ENCODE data around the gene OR2G3.
A peak's percentile ranks its signal among the peaks of the same experiment; 100 is the strongest.

OR2G3 gene

GRCh38 chr1:247605286-247605685 lies at the start of gene OR2G3:
Gene OR2G3, plus strand, starts transcription at chr1:247605586. Its CDS starts 0 bp downstream, at chr1:247605586.
- no peak for DNase-seq (ENCODE audit: low spot score)

DNA sequence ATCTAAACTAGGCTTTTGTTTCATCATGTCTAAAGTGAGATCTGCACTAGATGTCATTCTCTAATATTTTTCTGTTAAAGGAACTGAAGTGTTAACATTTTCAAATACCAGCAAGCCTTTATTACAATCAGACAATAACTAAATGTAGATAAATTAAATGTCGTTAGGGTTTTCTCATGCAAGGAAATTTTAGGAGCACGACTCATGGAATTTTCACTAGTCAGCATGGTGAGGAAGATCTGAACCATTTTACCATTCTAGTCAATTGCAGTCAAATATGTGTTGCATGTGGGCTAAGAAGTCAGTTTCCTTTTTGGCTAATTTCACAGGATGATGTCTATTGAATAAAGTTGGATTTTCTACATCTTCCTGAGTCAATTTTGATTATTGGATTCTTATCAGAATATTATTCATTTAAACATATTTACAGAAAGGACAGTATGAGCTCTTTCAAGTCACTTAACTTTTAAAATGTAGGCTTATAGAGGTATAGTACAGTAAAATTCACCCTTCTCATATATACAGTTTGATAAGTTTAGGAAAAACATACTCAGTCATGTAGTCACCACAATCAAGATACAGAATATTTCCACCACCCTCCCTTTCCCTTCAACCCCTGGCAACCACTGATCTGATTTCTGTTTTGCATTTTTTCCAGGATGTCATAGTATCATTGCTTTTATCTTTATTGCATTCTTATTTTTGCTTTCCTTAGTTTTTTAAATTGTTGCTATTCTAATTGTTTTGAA lies 47.3 kb upstream of the OR2G3 start:
- DNase-seq (ENCODE audit: low spot score), result no peak

DNA sequence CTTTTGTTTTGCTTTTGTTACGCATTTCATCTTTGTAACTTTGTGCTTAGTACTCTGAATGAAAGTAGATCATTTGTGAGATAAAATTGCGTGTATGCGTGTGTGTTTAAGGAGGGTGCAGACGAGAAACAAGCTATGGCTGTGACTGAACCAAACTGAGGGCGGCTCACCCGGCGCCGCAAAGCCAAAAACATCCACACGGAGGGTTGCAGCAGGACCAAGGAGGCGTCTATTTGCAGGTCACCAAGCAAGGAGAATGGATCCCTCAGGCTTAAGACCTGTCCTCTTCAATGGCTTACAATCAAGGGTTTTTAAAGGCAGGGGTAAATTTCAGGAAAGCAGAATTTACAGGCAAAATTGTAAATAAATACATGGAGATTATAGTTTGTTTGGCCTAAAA lies 43.7 kb upstream of the OR2G3 start:
- DNase-seq (ENCODE audit: low spot score), result no peak

- DNase-seq (ENCODE audit: low spot score), result no peak
Measured at GRCh38 chr1:247562198-247562597, 43.2 kb upstream of the OR2G3 start.

DNA sequence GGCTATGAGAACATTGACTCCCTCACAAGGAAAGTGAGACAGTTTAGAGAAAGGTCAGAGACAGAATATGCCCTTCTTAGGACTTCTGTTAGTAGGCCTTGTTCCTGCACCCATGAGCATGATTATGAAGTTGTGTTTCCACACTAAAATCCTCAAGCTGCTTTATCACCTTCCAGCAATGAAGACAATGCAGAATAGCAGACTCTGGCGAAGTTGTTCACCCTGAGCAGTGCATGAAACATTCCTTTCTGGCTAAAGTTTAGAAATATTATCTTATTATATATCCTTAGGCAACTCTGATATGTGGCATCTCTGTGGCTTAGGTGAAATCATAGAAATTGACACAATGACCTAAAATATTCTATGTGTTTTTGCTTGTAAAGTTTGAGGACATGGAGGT lies 31.1 kb upstream of the OR2G3 start:
- no peak for DNase-seq (ENCODE audit: low spot score)

GRCh38 chr1:247574664-247575063 lies 30.7 kb upstream of the OR2G3 start:
- DNase-seq (ENCODE audit: low spot score), result no peak

DNA sequence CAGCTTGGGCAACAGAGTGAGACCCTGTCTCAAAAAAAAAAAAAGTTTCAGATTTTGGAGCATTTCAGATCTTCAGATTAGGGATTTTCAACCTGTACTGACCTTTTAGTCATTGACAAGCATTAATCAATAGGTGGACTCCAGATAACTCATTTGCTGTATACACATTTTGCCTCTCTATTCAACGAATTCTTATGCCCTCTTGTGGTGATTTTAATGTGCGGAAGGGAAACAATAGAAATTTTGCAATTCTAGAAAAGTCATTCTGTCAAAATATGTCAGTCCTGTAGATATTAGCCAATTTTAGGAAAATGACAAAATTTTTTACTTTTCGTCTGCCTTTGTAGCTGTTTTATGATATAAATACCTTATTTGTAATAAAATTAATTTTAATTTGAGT lies 28.9 kb upstream of the OR2G3 start:
- DNase-seq (ENCODE audit: low spot score), result no peak

DNA sequence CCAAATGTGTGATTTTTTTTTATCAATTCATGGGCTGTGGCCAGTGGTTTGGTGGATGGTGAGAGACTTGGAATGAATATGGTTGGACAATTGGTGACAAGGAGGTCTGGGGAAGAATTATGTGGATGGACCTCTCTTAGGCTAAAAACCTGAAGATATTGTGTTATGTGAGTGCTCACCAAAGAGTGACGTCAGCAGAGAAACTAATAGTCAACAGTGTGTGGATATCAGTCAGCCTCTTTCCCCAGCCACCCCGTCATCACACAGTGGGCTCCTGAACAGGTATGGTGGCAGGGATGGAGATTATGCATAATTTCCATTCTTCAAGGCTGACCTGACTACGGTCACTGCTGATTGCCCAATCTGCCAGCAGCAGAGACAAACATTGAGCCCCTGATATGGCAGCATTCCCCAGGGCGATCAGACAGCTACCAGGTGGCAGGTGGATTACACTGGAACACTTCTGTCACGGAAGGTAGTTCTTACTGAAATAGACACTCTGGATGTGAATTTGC lies 26.4 kb upstream of the OR2G3 start:
- no peak for DNase-seq (ENCODE audit: low spot score)

GRCh38 chr1:247588060-247588459 lies 17.3 kb upstream of the OR2G3 start, which contains the start of gene OR2G2:
Gene OR2G2, plus strand, starts transcription at chr1:247588360. Its CDS starts 0 bp downstream, at chr1:247588360.
- no peak for DNase-seq (ENCODE audit: low spot score)

DNA sequence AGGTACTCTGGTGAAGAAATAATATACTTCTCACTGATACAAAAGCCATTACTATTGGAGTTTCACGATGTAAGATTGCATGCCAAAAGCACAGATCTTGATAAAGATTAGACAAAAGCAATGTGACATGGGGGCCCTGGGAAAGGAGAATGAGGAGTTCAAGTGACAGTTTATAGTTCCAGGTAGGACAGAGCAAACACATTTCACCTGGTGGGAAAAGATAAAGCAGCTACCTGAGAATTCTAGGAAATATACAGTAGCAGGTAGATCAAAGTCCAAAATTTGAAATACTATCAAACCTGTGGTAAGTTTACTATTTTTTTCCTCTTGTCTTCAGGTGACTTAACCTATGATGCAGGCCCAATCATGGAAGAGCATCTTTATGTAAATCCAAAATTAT lies 8.0 kb downstream of the OR2G3 start:
- DNase-seq (ENCODE audit: low spot score), result no peak

- DNase-seq (ENCODE audit: low spot score), result no peak
Measured at GRCh38 chr1:247614625-247615024, 9.2 kb downstream of the OR2G3 start.

DNA sequence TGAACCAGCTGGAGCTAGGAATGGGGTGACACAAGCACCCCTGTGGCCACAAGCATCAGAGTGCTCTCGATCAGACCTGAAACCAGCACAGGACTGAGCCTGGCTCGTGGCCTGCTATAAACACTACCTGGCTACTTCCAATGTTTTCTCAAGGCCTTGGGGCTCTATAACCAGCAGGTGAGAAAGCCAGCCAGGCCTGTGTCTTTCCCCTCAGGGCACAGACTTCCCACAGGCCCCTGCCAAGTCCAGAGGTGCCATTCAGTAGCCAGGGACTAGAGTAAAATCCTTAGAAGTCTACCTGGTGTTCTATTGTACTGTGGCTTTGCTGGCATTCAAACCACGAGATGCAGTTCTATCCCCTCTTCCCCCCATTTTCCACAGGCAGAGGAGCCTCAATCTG lies 22.6 kb downstream of the OR2G3 start:
- DNase-seq (ENCODE audit: low spot score), result no peak

DNA sequence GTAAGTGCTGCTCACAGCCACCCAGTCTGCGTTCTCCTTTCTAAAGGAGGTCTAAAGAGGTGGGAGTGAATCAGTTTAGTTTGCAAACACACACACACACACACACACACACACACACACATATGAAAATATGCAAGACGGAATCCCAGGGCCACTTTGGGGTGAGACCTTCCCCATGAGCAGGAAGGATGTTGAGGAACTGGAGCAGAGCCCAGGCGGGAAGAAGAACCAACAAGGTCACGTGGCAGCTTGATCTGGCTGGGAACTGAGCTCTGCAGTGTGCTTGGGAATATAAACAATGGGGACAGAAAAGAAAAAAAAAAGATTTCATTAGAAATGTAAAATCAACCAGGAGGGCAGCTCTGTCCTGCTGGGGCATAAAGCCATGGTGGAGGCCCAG lies 32.6 kb downstream of the OR2G3 start:
- no peak for DNase-seq (ENCODE audit: low spot score)

- no peak for DNase-seq (ENCODE audit: low spot score)
Measured at GRCh38 chr1:247638781-247639180, 33.4 kb downstream of the OR2G3 start.

GRCh38 chr1:247639381-247639981 lies 34.1 kb downstream of the OR2G3 start:
- peak; percentile 67 for DNase-seq (ENCODE audit: low spot score)

GRCh38 chr1:247642742-247643141 lies 37.4 kb downstream of the OR2G3 start:
- no peak for DNase-seq (ENCODE audit: low spot score)

DNA sequence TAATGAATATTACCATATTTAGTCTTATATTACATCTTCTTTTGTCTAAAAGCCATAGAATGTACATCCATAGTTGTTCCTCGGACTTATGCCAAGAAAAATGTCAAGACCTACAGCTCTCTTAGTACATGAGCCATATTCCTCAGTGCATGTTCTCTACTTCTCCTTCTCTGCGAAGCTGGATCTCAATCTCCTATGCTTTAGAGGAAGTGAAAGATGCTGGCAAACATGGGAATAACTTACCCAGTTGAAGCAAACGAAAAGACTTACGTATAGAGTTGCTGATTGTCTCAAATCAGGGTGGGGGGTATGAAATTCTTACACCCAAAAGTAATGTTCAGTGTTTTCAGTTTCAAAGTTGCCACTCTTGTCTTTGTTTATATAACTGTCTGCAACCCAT lies 41.5 kb downstream of the OR2G3 start:
- no peak for DNase-seq (ENCODE audit: low spot score)

- DNase-seq (ENCODE audit: low spot score), result no peak
Measured at GRCh38 chr1:247647864-247648263, 42.5 kb downstream of the OR2G3 start.

- no peak for DNase-seq (ENCODE audit: low spot score)
Measured at GRCh38 chr1:247653040-247653439, 47.7 kb downstream of the OR2G3 start.

All from left forelimb (tissue), 1 donor.